Stimulated activated naive CD8-positive, alpha-beta T cell treated with anti-CD3 and anti-CD28 coated beads, Interleukin-15, amount 100 ng/mL, for 72 hours (primary cell): Measurements from ENCODE around the gene HLA-DRA.
"Not testable (repeated sequence)": the region's sequence is repeated elsewhere in the genome, so short reads cannot be mapped to it uniquely, and the experiment has no call there.

Source experiments
- ATAC-seq: fragments of 150-1000 bp; cut with Tn5 transposase; 2 replicates; pipeline ENCODE4 v1.10.0; 2021; ENCODE audit warnings: mild to moderate bottlenecking, moderate library complexity
- DNase-seq, 2 donors: peaks; one replicate each; pipeline ENCODE4 v3.0.0; 2021 to 2022
- H3K27ac Mint-ChIP-seq, 2 donors: one replicate each; pipeline ENCODE4 v1.8.0; 2022; ENCODE audit warnings: mild to moderate bottlenecking in 2 of 2, mixed read lengths in 2 of 2, moderate library complexity in 2 of 2
- H3K27me3 Mint-ChIP-seq: one replicate; pipeline ENCODE4 v1.8.0; 2022; ENCODE audit warnings: mixed read lengths
- H3K4me1 Mint-ChIP-seq: one replicate; pipeline ENCODE4 v1.8.0; 2022; ENCODE audit warnings: mild to moderate bottlenecking, mixed read lengths
- H3K4me3 Mint-ChIP-seq, 2 donors: one replicate each; pipeline ENCODE4 v1.8.0; 2022; ENCODE audit warnings: mild to moderate bottlenecking in 2 of 2, mixed read lengths in 2 of 2, moderate library complexity in 1 of 2
- H3K9me3 Mint-ChIP-seq, 2 donors: one replicate each; pipeline ENCODE4 v1.8.0; 2022; ENCODE audit warnings: mixed read lengths in 2 of 2

Gene HLA-DRA

DNA sequence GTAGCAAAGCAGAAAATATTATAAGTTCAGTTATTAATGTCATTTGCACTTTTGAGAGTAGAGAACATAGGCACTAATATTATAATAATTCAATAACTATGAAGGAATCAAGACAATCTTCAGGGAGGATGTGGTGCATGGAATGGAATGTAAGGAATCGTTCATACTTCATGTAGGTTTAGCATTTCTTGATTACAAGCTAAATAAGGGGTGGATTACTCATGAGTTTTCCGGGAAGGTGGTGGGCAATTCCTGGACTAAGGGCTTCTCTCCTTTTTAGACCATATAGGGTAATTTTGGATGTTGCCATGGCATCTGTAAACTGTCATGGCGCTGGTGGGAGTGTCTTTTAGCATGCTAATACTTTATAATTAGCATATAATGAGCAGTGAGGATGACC, 23.7 kb upstream of the HLA-DRA start:
- DNase-seq, result no peak
- Mint-ChIP-seq H3K9me3 (no peaks in the 10 kb centered on the region), H3K27me3 (peaks cover 73% of the 10 kb centered on the region), H3K4me3 (no peak overlapping the region), H3K4me1 (peaks cover 18% of the 10 kb centered on the region), H3K27ac (no peak overlapping the region)
- no peak for ATAC-seq

DNA sequence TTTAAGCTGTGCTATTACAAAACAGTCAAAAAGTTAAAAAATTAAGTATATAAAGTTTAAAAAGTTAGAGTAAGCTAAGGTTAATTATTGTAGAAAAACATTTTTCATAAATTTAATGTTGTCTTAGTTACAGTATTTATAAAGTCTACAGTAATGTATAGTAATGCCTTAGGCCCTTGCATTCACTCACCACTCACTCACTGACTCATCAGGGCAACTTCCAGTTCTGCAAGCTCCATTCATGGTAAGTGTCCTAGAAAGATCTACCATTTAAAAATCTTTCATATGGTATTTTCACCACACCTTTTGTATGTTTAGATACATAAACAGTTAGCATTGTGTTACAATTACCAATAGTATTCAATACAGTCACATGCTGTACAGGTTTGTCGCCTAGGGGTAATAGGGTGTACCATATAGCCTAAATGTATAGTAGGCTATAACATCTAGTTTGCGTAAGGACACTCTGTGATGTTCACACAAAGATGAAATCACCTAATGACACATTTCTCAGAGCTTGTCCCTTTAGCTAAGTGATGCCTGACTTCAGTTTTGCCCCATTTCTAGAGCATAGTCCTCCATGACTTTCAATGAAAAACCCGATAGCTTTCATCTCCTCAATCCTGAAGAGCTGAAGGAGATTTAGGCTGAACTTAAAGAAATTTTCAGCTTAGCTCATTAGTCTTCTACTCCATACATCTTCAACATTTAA, 14.9 kb upstream of the HLA-DRA start:
- Mint-ChIP-seq H3K27ac (no peak overlapping the region), H3K9me3 (no peaks in the 10 kb centered on the region), H3K4me1 (no peaks in the 10 kb centered on the region), H3K4me3 (no peak overlapping the region), H3K27me3 (peaks cover 26% of the 10 kb centered on the region)
- DNase-seq, result no peak
- ATAC-seq, result no peak

DNA sequence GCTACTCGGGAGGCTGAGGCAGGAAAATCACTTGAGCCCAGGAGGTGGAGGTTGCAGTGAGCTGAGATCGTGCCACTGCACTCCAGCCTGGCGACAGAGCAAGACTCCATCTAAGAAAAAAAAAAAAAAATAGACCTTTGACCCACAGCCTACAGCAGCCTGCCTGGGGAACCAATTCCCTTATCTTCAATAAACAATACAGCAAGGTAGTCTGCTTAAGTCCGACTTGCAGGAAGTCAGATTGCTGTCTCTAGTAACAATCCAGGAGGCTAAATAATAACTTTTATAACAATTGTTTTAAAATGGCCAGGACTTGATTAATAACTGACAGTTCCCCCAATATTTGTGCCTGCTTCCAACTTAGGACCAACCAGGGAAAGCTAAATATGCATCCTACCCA, 13.3 kb upstream of the HLA-DRA start:
- Mint-ChIP-seq H3K4me3 (no peak overlapping the region), H3K4me1 (no peaks in the 10 kb centered on the region), H3K27ac (no peak overlapping the region), H3K27me3 (peaks cover 22% of the 10 kb centered on the region), H3K9me3 (no peaks in the 10 kb centered on the region)
- no peak for DNase-seq
- no peak for ATAC-seq

GRCh38 chr6:32427218-32427617, 12.5 kb upstream of the HLA-DRA start:
- H3K27ac Mint-ChIP-seq, result no peak overlapping the region
- H3K4me1 Mint-ChIP-seq, result no peaks in the 10 kb centered on the region
- ATAC-seq, result no peak
- DNase-seq, result no peak
- H3K27me3 Mint-ChIP-seq, result peaks cover 15% of the 10 kb centered on the region
- no peaks in the 10 kb centered on the region for H3K9me3 Mint-ChIP-seq
- H3K4me3 Mint-ChIP-seq, result no peak overlapping the region

- Mint-ChIP-seq H3K4me3 (no peak overlapping the region), H3K27ac (no peak overlapping the region), H3K4me1 (no peaks in the 10 kb centered on the region), H3K9me3 (no peaks in the 10 kb centered on the region), H3K27me3 (peaks cover 9% of the 10 kb centered on the region)
- DNase-seq (no peak), ATAC-seq (no peak)
Observed at GRCh38 chr6:32427934-32428474, 11.7 kb upstream of the HLA-DRA start.

DNA sequence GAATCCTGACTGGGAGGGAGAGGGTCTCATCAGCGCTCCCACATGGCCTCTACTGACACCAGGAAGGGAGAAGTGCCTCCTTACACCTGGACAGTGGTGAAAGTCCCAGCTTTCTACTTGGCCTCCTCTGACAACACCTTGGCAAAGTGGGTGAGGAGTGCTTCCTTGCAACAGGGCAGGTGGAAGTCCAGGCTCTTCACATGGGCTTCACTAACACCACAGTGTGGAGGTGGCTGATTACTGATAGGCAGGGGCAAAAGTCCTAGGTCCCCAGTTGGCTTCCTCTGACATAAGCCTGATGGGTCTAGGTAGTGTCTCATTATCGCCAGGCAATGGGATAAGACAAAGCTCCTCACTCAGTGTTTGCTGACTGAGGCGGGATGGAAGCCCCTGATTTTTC, 9.5 kb upstream of the HLA-DRA start:
- Mint-ChIP-seq H3K4me3 (no peak overlapping the region), H3K27me3 (no peaks in the 10 kb centered on the region), H3K4me1 (no peaks in the 10 kb centered on the region), H3K9me3 (no peaks in the 10 kb centered on the region), H3K27ac (no peak overlapping the region)
- no peak for ATAC-seq
- DNase-seq, result no peak

DNA sequence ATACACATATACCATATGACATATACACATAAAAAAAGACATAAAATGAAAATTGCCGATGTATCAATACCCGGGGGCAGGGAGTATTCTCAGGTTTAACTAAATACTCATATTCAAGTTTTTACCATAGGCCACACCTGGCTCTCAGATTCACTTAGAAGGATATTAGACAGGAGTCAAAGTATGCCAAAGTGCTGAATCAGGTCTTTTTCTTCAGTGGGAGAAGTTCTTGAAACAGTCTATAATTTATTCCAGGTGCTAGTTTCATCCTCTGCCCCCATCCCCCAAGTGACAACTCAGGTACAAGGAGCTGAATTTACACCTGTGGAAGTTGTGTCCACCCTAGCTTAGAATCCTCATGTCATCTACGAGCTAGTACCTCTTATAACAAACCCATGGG, 8.5 kb upstream of the HLA-DRA start:
- no peaks in the 10 kb centered on the region for H3K9me3 Mint-ChIP-seq
- no peak overlapping the region for H3K27ac Mint-ChIP-seq
- no peaks in the 10 kb centered on the region for H3K4me1 Mint-ChIP-seq
- no peak for ATAC-seq
- no peaks in the 10 kb centered on the region for H3K27me3 Mint-ChIP-seq
- H3K4me3 Mint-ChIP-seq, result no peak overlapping the region
- no peak for DNase-seq

- Mint-ChIP-seq H3K4me3 (no peak overlapping the region), H3K27ac (no peak overlapping the region)
- ATAC-seq, result no peak
Observed at GRCh38 chr6:32432050-32432450, 7.6 kb upstream of the HLA-DRA start.

DNA sequence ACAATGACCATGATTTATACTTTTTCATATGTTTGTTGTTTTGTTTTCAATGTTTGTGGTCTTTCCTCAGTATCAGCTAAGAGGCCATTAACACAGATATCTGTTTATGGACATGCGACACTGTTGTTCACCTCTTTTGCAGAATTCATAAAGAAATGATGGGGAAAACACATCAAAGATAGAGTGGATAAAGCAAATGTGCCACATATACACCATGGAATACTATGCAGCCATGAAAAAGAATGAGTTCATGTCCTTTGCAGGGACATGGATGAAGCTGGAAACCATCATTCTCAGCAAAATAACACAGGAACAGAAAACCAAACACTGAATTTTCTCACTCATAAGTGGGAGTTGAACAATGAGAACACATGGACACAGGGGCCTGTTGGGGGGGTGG, 5.7 kb upstream of the HLA-DRA start:
- H3K27me3 Mint-ChIP-seq, H3K27ac Mint-ChIP-seq, DNase-seq, H3K9me3 Mint-ChIP-seq, H3K4me1 Mint-ChIP-seq, H3K4me3 Mint-ChIP-seq, ATAC-seq: not testable (repeated sequence)

More at GRCh38 chr6:32432050-32432450, 7.6 kb upstream of the HLA-DRA start:
- no peak for DNase-seq
- Mint-ChIP-seq H3K27me3 (no peaks in the 10 kb centered on the region), H3K4me1 (no peaks in the 10 kb centered on the region), H3K9me3 (no peaks in the 10 kb centered on the region)

DNA sequence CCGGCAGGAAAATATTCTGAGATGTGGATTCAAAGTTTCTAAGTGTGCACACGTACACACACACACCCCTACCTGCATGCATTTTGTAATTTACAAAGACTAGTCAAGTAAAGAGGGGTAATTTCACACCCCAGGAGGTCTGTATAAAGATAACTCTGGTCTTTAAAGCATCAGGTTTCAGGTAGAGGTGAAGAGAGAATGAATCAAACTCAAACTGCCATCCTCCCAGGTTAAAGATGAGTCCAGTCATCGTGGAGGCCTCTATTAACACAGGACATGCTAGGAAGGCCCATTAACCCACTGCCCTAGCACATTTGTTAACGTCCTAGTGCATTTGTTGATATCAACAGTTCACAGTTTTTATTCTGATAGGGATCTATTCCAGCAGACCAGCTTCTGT, 3.5 kb upstream of the HLA-DRA start:
- no peak overlapping the region for H3K27ac Mint-ChIP-seq

GRCh38 chr6:32436995-32437836, 2.5 kb upstream of the HLA-DRA start:
- DNase-seq (no peak), ATAC-seq (peak; percentile 55)
- H3K27me3 Mint-ChIP-seq, result peaks cover 31% of the 10 kb centered on the region
- no peak overlapping the region for H3K27ac Mint-ChIP-seq
- H3K9me3 Mint-ChIP-seq, result no peaks in the 10 kb centered on the region
- no peak overlapping the region for H3K4me3 Mint-ChIP-seq
- H3K4me1 Mint-ChIP-seq, result peaks cover 12% of the 10 kb centered on the region

More for the DNA sequence above, 3.5 kb upstream of the HLA-DRA start:
- Mint-ChIP-seq H3K27me3 (peaks cover 25% of the 10 kb centered on the region), H3K4me3 (no peak overlapping the region), H3K9me3 (no peaks in the 10 kb centered on the region), H3K4me1 (peaks cover 12% of the 10 kb centered on the region)
- ATAC-seq (no peak), DNase-seq (no peak)

DNA sequence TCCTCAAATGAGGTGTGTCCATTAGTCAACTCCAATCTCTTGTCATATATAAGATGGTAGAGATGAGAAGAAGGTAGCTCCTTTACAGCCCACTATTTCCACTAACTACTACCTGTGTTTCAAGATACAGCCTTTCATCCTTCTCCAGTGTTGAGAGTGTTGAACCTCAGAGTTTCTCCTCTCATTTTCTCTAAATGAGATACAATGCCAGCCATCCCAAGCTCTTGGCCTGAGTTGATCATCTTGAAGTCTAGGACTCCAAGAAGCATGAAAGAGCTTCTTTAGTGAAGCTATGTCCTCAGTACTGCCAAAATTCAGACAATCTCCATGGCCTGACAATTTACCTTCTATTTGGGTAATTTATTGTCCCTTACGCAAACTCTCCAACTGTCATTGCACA, 548 bp upstream of the HLA-DRA start:
- Mint-ChIP-seq H3K4me3 (no peak overlapping the region), H3K4me1 (peaks cover 12% of the 10 kb centered on the region), H3K27ac (no peak overlapping the region)

GRCh38 chr6:32442243-32442667, 2.6 kb downstream of the HLA-DRA start:
- DNase-seq (no peak), ATAC-seq (no peak)
- Mint-ChIP-seq H3K4me1 (peaks cover 12% of the 10 kb centered on the region), H3K27me3 (peaks cover 45% of the 10 kb centered on the region), H3K9me3 (no peaks in the 10 kb centered on the region), H3K4me3 (no peak overlapping the region), H3K27ac (no peak overlapping the region)

More for the DNA sequence above, 548 bp upstream of the HLA-DRA start:
- peaks cover 45% of the 10 kb centered on the region for H3K27me3 Mint-ChIP-seq
- ATAC-seq (no peak), DNase-seq (no peak)
- no peaks in the 10 kb centered on the region for H3K9me3 Mint-ChIP-seq

GRCh38 chr6:32442977-32443552, 3.4 kb downstream of the HLA-DRA start:
- no peak overlapping the region for H3K27ac Mint-ChIP-seq
- peaks cover 45% of the 10 kb centered on the region for H3K27me3 Mint-ChIP-seq
- ATAC-seq, result no peak
- no peaks in the 10 kb centered on the region for H3K9me3 Mint-ChIP-seq
- no peak overlapping the region for H3K4me3 Mint-ChIP-seq
- H3K4me1 Mint-ChIP-seq, result peaks cover 12% of the 10 kb centered on the region
- DNase-seq, result no peak

DNA sequence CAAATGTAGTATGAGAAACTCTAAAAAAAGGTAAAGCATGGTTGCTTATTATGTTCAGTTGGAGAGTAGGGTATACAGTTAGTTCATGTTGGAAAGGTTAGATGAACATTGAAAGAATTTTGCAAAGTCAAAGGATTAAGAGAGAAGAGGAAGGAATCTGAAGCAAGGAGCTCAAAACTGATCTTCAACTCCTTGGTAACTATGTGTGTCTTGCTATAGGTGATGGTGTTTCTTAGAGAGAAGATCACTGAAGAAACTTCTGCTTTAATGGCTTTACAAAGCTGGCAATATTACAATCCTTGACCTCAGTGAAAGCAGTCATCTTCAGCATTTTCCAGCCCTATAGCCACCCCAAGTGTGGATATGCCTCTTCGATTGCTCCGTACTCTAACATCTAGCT, 4.7 kb downstream of the HLA-DRA start:
- Mint-ChIP-seq H3K27ac (no peak overlapping the region), H3K4me1 (peaks cover 8% of the 10 kb centered on the region), H3K9me3 (no peaks in the 10 kb centered on the region), H3K27me3 (peaks cover 38% of the 10 kb centered on the region), H3K4me3 (no peak overlapping the region)
- no peak for ATAC-seq
- DNase-seq, result no peak

GRCh38 chr6:32445321-32445854, 5.7 kb downstream of the HLA-DRA start:
- H3K27me3 Mint-ChIP-seq, result peaks cover 38% of the 10 kb centered on the region
- DNase-seq (no peak), ATAC-seq (no peak)
- H3K4me1 Mint-ChIP-seq, result no peaks in the 10 kb centered on the region
- H3K27ac Mint-ChIP-seq, result no peak overlapping the region
- H3K9me3 Mint-ChIP-seq, result no peaks in the 10 kb centered on the region
- H3K4me3 Mint-ChIP-seq, result no peak overlapping the region
